ENCODE data around the gene CXXC5. TPM values are rescaled to one million over a fixed set of nuclear protein-coding genes. Genes with fewer than 3 reads are reported as not detected.

Gene CXXC5
- total and polyA plus RNA-seq, 2 of the 4 experiments (the other 2 are of a cell fraction): 24.9 to 35.7 TPM

DNA sequence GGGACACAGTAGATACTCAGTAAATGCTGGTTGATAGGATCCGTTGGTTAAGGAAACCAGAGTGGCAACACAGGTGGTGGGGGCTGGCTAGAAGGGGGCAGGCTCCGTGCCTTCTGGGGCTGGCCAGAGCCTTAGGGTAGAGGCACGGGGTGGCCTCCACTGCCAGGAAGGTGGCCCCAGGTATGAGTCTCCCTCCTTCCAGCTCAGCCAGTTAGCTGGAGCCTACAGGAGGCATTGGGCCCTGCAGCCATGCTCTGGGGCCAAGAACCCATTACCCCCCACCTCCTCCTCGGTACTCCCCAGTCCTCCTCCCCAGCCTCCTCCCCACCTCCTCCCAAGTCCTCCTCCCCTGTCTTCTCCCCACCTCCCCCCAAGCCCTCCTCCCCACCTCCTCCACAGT is 27.7 kb downstream of the CXXC5 start:
- Histone ChIP-seq H3K79me1 (ENCODE audit: low read depth in 1 of 2, low read length in 2 of 2) (peaks cover 14 to 63% of the 10 kb centered on the region in 2 experiments), H2AFZ (replicated peaks; ENCODE audit: low read length, poor library complexity) (no peak overlapping the region), H3K27ac (ENCODE audit: insufficient read depth, low read length) (no peak overlapping the region), H3K23ac (ENCODE audit: low read depth, low read length) (no peak overlapping the region), H4K20me1 (ENCODE audit: insufficient read depth, low read length) (peaks cover 54% of the 10 kb centered on the region), H2BK20ac (ENCODE audit: low read depth, low read length) (no peak overlapping the region), H2AK5ac (ENCODE audit: low read depth, low read length) (no peak overlapping the region; the same call in 1 of the 2 replicates), H3K9me3 (ENCODE audit: control insufficient read depth, insufficient read depth, low read length) (no peaks in the 10 kb centered on the region), H3K4ac (ENCODE audit: low read depth, low read length) (no peak overlapping the region), H3K9me1 (ENCODE audit: insufficient read depth, low read length) (peaks cover 21% of the 10 kb centered on the region), H4K8ac (ENCODE audit: low read depth in 2 of 2, low read length in 2 of 2) (no peak overlapping the region), H3K14ac (replicated peaks; ENCODE audit: low read depth, low read length) (no peak overlapping the region), H2BK5ac (ENCODE audit: low read depth, low read length, poor library complexity, severe bottlenecking) (no peak overlapping the region), H3K4me3 (ENCODE audit: insufficient read depth, low read depth, low read length) (no peak overlapping the region), H3K4me1 (ENCODE audit: control insufficient read depth, insufficient read depth, low read length) (peaks cover 20% of the 10 kb centered on the region), H3K27me3 (ENCODE audit: control insufficient read depth, insufficient read depth, low read length) (no peaks in the 10 kb centered on the region), H3K18ac (ENCODE audit: low read depth, low read length) (no peak overlapping the region), H3K9ac (ENCODE audit: low read depth, low read length) (no peak overlapping the region), H4K5ac (ENCODE audit: low read depth, low read length) (no peak overlapping the region), H2AK9ac (replicated peaks; ENCODE audit: low read depth, low read length, poor library complexity) (no peak overlapping the region), H3K4me2 (ENCODE audit: low read depth, low read length) (no peak overlapping the region), H3K36me3 (ENCODE audit: control insufficient read depth, insufficient read depth, low read length) (peaks cover 5% of the 10 kb centered on the region), H4K91ac (ENCODE audit: insufficient read depth, low read depth, low read length) (no peak overlapping the region), H3K56ac (ENCODE audit: extremely low read depth, insufficient read depth, low read length) (no peak overlapping the region), H2BK15ac (ENCODE audit: low read depth, low read length) (no peak overlapping the region), H2BK120ac (ENCODE audit: low read depth, low read length) (no peak overlapping the region)
- intact Hi-C loops (cut with micrococcal nuclease) (no loop called here), dilution Hi-C loops (cut with HindIII; ENCODE audit: low sequenced_read_pairs, unreplicated experiment) (no loop called here), in situ Hi-C loops (cut with MboI; ENCODE audit: low sequenced_read_pairs) (no loop called here)
- TF ChIP-seq MXI1 (IDR thresholded peaks at IDR 0.05; ENCODE audit: borderline replicate concordance, low read depth, low read length): no peak
- TF ChIP-seq, protein P1, sequence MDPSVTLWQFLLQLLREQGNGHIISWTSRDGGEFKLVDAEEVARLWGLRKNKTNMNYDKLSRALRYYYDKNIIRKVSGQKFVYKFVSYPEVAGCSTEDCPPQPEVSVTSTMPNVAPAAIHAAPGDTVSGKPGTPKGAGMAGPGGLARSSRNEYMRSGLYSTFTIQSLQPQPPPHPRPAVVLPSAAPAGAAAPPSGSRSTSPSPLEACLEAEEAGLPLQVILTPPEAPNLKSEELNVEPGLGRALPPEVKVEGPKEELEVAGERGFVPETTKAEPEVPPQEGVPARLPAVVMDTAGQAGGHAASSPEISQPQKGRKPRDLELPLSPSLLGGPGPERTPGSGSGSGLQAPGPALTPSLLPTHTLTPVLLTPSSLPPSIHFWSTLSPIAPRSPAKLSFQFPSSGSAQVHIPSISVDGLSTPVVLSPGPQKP (IDR thresholded peaks at IDR 0.05; ENCODE audit: borderline replicate concordance, low read depth, low read length): no peak
- no peak for TF ChIP-seq RCOR1 (IDR thresholded peaks at IDR 0.05; ENCODE audit: insufficient replicate concordance, low read length)
- no peak for TF ChIP-seq POLR2A (IDR thresholded peaks at IDR 0.05; ENCODE audit: low read depth, low read length)
- TF ChIP-seq RFX5 (IDR thresholded peaks at IDR 0.05; ENCODE audit: low read depth, low read length): no peak
- no peak for TF ChIP-seq RAD21 (IDR thresholded peaks at IDR 0.05; ENCODE audit: low read length)
- TF ChIP-seq FOS (IDR thresholded peaks at IDR 0.05; ENCODE audit: low read depth, low read length): no peak
- no peak for TF ChIP-seq BHLHE40 (IDR thresholded peaks at IDR 0.05; ENCODE audit: low read depth, low read length)
- TF ChIP-seq CEBPB (IDR thresholded peaks at IDR 0.05; ENCODE audit: low read depth, low read length): no peak
- TF ChIP-seq, protein P2, sequence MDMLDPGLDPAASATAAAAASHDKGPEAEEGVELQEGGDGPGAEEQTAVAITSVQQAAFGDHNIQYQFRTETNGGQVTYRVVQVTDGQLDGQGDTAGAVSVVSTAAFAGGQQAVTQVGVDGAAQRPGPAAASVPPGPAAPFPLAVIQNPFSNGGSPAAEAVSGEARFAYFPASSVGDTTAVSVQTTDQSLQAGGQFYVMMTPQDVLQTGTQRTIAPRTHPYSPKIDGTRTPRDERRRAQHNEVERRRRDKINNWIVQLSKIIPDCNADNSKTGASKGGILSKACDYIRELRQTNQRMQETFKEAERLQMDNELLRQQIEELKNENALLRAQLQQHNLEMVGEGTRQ (IDR thresholded peaks at IDR 0.05; ENCODE audit: low read depth, low read length): no peak
- TF ChIP-seq NFE2L2 (IDR thresholded peaks at IDR 0.05; ENCODE audit: low read depth, low read length): no peak
- TF ChIP-seq MAZ (IDR thresholded peaks at IDR 0.05; ENCODE audit: borderline replicate concordance, low read depth, low read length): no peak
- TF ChIP-seq CHD1 (IDR thresholded peaks at IDR 0.05; ENCODE audit: low read depth, low read length): no peak
- no peak for TF ChIP-seq MAFK (IDR thresholded peaks at IDR 0.05; ENCODE audit: low read depth, low read length)
- TF ChIP-seq, protein P3, sequence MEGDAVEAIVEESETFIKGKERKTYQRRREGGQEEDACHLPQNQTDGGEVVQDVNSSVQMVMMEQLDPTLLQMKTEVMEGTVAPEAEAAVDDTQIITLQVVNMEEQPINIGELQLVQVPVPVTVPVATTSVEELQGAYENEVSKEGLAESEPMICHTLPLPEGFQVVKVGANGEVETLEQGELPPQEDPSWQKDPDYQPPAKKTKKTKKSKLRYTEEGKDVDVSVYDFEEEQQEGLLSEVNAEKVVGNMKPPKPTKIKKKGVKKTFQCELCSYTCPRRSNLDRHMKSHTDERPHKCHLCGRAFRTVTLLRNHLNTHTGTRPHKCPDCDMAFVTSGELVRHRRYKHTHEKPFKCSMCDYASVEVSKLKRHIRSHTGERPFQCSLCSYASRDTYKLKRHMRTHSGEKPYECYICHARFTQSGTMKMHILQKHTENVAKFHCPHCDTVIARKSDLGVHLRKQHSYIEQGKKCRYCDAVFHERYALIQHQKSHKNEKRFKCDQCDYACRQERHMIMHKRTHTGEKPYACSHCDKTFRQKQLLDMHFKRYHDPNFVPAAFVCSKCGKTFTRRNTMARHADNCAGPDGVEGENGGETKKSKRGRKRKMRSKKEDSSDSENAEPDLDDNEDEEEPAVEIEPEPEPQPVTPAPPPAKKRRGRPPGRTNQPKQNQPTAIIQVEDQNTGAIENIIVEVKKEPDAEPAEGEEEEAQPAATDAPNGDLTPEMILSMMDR (conservative IDR thresholded peaks at IDR 0.05; ENCODE audit: low read depth, low read length): no peak
- TF ChIP-seq SMC3 (IDR thresholded peaks at IDR 0.05; ENCODE audit: low read depth, low read length): no peak
- POLR2A ChIA-PET (ENCODE audit: unreplicated experiment): no interaction called here
- CTCF ChIA-PET: no interaction called here
- no peak for DNase-seq
- no peak for ATAC-seq (ENCODE audit: low read depth)
- no TSS peak for BruUV-seq (replicated peaks)
- WGBS, 2 experiments (ENCODE audit: extremely low coverage in 2 of 2, insufficient read length in 1 of 2): no CpG with 5 or more reads among the region's 4 CpGs

Measured in IMR-90 (cell line).